Measurements from ENCODE around the gene SRGAP1. TPM values are rescaled to one million over a fixed set of nuclear protein-coding genes. Genes with fewer than 3 reads are reported as not detected.

SRGAP1 gene
- total RNA-seq, 1 donor: 26.1 TPM

DNA sequence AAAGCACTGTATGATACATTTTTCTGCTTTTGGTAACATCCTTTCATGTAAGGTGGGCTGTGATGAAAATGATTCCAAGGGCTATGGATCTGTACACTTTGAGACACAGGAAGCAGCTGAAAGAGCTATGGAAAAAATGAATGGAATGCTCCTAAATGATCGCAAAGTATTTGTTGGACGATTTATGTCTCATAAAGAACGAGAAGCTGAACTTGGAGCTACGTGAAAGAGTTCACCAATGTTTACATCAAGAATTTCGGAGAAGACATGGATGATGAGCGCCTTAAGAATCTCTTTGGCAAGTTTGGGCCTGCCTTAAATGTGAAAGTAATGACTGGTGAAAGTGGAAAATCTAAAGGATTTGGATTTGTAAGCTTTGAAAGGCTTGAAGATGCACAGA is 22.1 kb upstream of the SRGAP1 start:
- Histone ChIP-seq H3K9me3 (ENCODE audit: low read depth, low read length) (no peaks in the 10 kb centered on the region), H3K4me1 (ENCODE audit: insufficient read depth, low read length) (no peaks in the 10 kb centered on the region), H3K27ac (ENCODE audit: low read depth, low read length) (peak overlapping the region; percentile 26), H3K4me2 (ENCODE audit: insufficient read depth, low read length) (peak overlapping the region; percentile 76), H2AFZ (ENCODE audit: low read length) (peak overlapping the region; percentile 87), H3K36me3 (ENCODE audit: insufficient read depth, low read length) (no peaks in the 10 kb centered on the region), H3K79me2 (ENCODE audit: insufficient read depth, low read length) (no peaks in the 10 kb centered on the region), H3K27me3 (ENCODE audit: insufficient read depth, low read length) (no peaks in the 10 kb centered on the region), H3K4me3 (ENCODE audit: insufficient read depth, low read length) (peak overlapping the region; percentile 72), H4K20me1 (ENCODE audit: insufficient read depth, low read length) (no peaks in the 10 kb centered on the region)
- TF ChIP-seq CTCF (IDR thresholded peaks at IDR 0.05; ENCODE audit: extremely low read depth, low read depth, low read length): no peak
- no peak for DNase-seq (ENCODE audit: insufficient read length, low spot score, missing footprints)

- Histone ChIP-seq H3K79me2 (ENCODE audit: insufficient read depth, low read length) (no peaks in the 10 kb centered on the region), H2AFZ (ENCODE audit: low read length) (no peak overlapping the region), H3K4me1 (ENCODE audit: insufficient read depth, low read length) (no peaks in the 10 kb centered on the region), H3K4me2 (ENCODE audit: insufficient read depth, low read length) (no peak overlapping the region), H3K27me3 (ENCODE audit: insufficient read depth, low read length) (no peaks in the 10 kb centered on the region), H4K20me1 (ENCODE audit: insufficient read depth, low read length) (no peaks in the 10 kb centered on the region), H3K27ac (ENCODE audit: low read depth, low read length) (no peak overlapping the region), H3K36me3 (ENCODE audit: insufficient read depth, low read length) (no peaks in the 10 kb centered on the region), H3K4me3 (ENCODE audit: insufficient read depth, low read length) (no peak overlapping the region), H3K9me3 (ENCODE audit: low read depth, low read length) (no peaks in the 10 kb centered on the region)
- DNase-seq (ENCODE audit: insufficient read length, low spot score, missing footprints): no peak
- TF ChIP-seq CTCF (IDR thresholded peaks at IDR 0.05; ENCODE audit: extremely low read depth, low read depth, low read length): no peak
These were observed 21.5 kb upstream of the SRGAP1 start for GRCh38 chr12:63823040-63823439.

- no peak overlapping the region for H3K27ac ChIP-seq (ENCODE audit: low read depth, low read length)
- H2AFZ ChIP-seq (ENCODE audit: low read length): peak overlapping the region; percentile 25
- TF ChIP-seq CTCF (IDR thresholded peaks at IDR 0.05; ENCODE audit: extremely low read depth, low read depth, low read length): peak; percentile 88
- no peak overlapping the region for H3K4me3 ChIP-seq (ENCODE audit: insufficient read depth, low read length)
- H3K36me3 ChIP-seq (ENCODE audit: insufficient read depth, low read length): no peaks in the 10 kb centered on the region
- no peaks in the 10 kb centered on the region for H3K4me1 ChIP-seq (ENCODE audit: insufficient read depth, low read length)
- H4K20me1 ChIP-seq (ENCODE audit: insufficient read depth, low read length): no peaks in the 10 kb centered on the region
- H3K79me2 ChIP-seq (ENCODE audit: insufficient read depth, low read length): no peaks in the 10 kb centered on the region
- no peaks in the 10 kb centered on the region for H3K9me3 ChIP-seq (ENCODE audit: low read depth, low read length)
- H3K4me2 ChIP-seq (ENCODE audit: insufficient read depth, low read length): peak overlapping the region; percentile 40
- H3K27me3 ChIP-seq (ENCODE audit: insufficient read depth, low read length): no peaks in the 10 kb centered on the region
- DNase-seq (ENCODE audit: insufficient read length, low spot score, missing footprints): peak; percentile 86
These were observed 18.4 kb upstream of the SRGAP1 start for GRCh38 chr12:63826006-63826585.

DNA sequence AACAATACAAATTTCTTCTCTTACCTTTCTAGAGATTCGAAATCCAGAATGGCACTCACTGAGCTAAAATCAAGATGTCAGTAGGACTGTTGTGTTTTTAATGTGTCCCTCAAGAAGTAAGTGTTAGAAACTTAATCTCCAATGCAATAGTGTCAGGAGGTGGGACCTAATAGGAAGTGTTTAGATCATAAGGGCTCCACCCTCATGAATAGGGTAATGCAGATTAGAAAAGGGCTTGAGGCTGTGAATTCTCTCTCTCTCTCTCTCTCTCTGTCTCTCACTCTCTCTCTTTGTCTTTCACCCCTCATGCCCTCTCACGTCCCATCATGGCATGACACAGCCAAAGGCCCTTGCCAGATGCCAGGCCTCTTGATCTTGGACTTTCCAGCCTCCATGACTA is 15.6 kb upstream of the SRGAP1 start:
- no peak overlapping the region for H3K27ac ChIP-seq (ENCODE audit: low read depth, low read length)
- no peaks in the 10 kb centered on the region for H3K4me1 ChIP-seq (ENCODE audit: insufficient read depth, low read length)
- peaks cover 2% of the 10 kb centered on the region for H3K27me3 ChIP-seq (ENCODE audit: insufficient read depth, low read length)
- H3K9me3 ChIP-seq (ENCODE audit: low read depth, low read length): no peaks in the 10 kb centered on the region
- no peak overlapping the region for H3K4me2 ChIP-seq (ENCODE audit: insufficient read depth, low read length)
- no peaks in the 10 kb centered on the region for H4K20me1 ChIP-seq (ENCODE audit: insufficient read depth, low read length)
- no peak for DNase-seq (ENCODE audit: insufficient read length, low spot score, missing footprints)
- H3K79me2 ChIP-seq (ENCODE audit: insufficient read depth, low read length): no peaks in the 10 kb centered on the region
- H3K4me3 ChIP-seq (ENCODE audit: insufficient read depth, low read length): no peak overlapping the region
- TF ChIP-seq CTCF (IDR thresholded peaks at IDR 0.05; ENCODE audit: extremely low read depth, low read depth, low read length): no peak
- H2AFZ ChIP-seq (ENCODE audit: low read length): no peak overlapping the region
- H3K36me3 ChIP-seq (ENCODE audit: insufficient read depth, low read length): no peaks in the 10 kb centered on the region
